CD4-positive, alpha-beta T cell (primary cell): ENCODE results near the gene TEDC2. TPM values are rescaled to one million over a fixed set of nuclear protein-coding genes. Genes with fewer than 3 reads are reported as not detected.

ENCODE experiments used
- ATAC-seq: fragments of 200-7000 bp; cut with Tn5 transposase; one replicate; pipeline ENCODE4 v1.10.0; 2022; ENCODE audit warnings: mild to moderate bottlenecking; ENCODE audit not compliant: poor library complexity
- CTCF ChIA-PET: fragments of 350-600 bp; sonication (Branson Sonifier 250); formaldehyde crosslinking; loops from one replicate; lab custom pipeline; 2021; ENCODE audit warnings: antibody characterized with exemption, inconsistent platforms; lab: Charles Lee
- POLR2A ChIA-PET: fragments of 350-600 bp; sonication (Branson Sonifier 250); formaldehyde crosslinking; loops from one replicate; lab custom pipeline; 2021; ENCODE audit warnings: antibody characterized with exemption, inconsistent platforms; lab: Charles Lee
- DNase-seq, 14 experiments: peaks; one replicate each; pipeline ENCODE4 v3.0.0-alpha.2; 2013 to 2020; ENCODE audit warnings: mixed read lengths in 2 of 14
- H3K27ac ChIP-seq, 2 donors: one replicate each; pipeline versions ENCODE4 v1.5.1 to v1.7.0; 2013; ENCODE audit warnings: low read length in 2 of 2, low read depth in 1 of 2, mild to moderate bottlenecking in 1 of 2
- H3K27me3 ChIP-seq, 2 experiments: 1 replicate in 1 of 2; 2 replicates in 1 of 2; pipeline versions ENCODE4 v1.6.1 to v1.7.0; 2013; ENCODE audit warnings: low read length in 2 of 2, control low read depth in 1 of 2, mild to moderate bottlenecking in 1 of 2, moderate library complexity in 1 of 2; ENCODE audit not compliant: insufficient read depth in 2 of 2, control insufficient read depth in 1 of 2
- H3K36me3 ChIP-seq: one replicate; pipeline ENCODE4 v1.6.1; 2013; ENCODE audit warnings: low read length, control low read depth; ENCODE audit not compliant: insufficient read depth
- H3K4me1 ChIP-seq: one replicate; pipeline ENCODE4 v1.6.1; 2013; ENCODE audit warnings: low read length, control low read depth; ENCODE audit not compliant: insufficient read depth
- H3K4me3 ChIP-seq: one replicate; pipeline ENCODE4 v1.5.1; 2013; ENCODE audit warnings: mild to moderate bottlenecking, low read length, moderate library complexity
- H3K9me3 ChIP-seq, 2 experiments: 1 replicate in 1 of 2; 2 replicates in 1 of 2; pipeline versions ENCODE4 v1.6.1 to v1.7.0; 2013; ENCODE audit warnings: low read length in 2 of 2, mild to moderate bottlenecking in 2 of 2, control low read depth in 1 of 2, moderate library complexity in 1 of 2; ENCODE audit not compliant: control insufficient read depth in 1 of 2, insufficient read depth in 1 of 2
- H3K27ac Mint-ChIP-seq: one replicate; pipeline ENCODE4 v1.8.0; 2020; ENCODE audit warnings: mixed read lengths
- H3K27me3 Mint-ChIP-seq: one replicate; pipeline ENCODE4 v1.8.0; 2021; ENCODE audit warnings: mixed read lengths
- H3K36me3 Mint-ChIP-seq: one replicate; pipeline ENCODE4 v1.8.0; 2021; ENCODE audit warnings: low read depth, mixed read lengths
- H3K4me1 Mint-ChIP-seq: one replicate; pipeline ENCODE4 v1.8.0; 2021; ENCODE audit warnings: low read depth, mixed read lengths
- H3K4me3 Mint-ChIP-seq: one replicate; pipeline ENCODE4 v1.8.0; 2020; ENCODE audit warnings: mild to moderate bottlenecking, mixed read lengths
- H3K9me3 Mint-ChIP-seq: one replicate; pipeline ENCODE4 v1.8.0; 2020; ENCODE audit warnings: mixed read lengths
- intact Hi-C, 2 experiments: fragments of 100-400 bp; cut with DNase I in 1 of 2; cut with micrococcal nuclease in 1 of 2; formaldehyde crosslinking; loops; one replicate each; pipeline versions ENCODE4 v1.15.1 to v1.9.0; 2023 to 2025; cut with DNase I, micrococcal nuclease
- total RNA-seq, 174 experiments: library from RNA in 2 of 174; stranded (reverse) in 2 of 174; gene quantifications; one replicate each; pipeline ENCODE4 v1.2.3 and lab custom pipeline; 2021 to 2026
- TF ChIP-seq, protein P1 (sequence below): fragments of 200-600 bp; IDR thresholded peaks from one replicate; pipeline ENCODE4 v1.8.0; 2022; ENCODE audit warnings: antibody characterized with exemption, mild to moderate bottlenecking

TEDC2 gene
- total RNA-seq, 2 experiments from 2014 or later: 0.17 to 0.27 TPM

- TF ChIP-seq, protein P1, sequence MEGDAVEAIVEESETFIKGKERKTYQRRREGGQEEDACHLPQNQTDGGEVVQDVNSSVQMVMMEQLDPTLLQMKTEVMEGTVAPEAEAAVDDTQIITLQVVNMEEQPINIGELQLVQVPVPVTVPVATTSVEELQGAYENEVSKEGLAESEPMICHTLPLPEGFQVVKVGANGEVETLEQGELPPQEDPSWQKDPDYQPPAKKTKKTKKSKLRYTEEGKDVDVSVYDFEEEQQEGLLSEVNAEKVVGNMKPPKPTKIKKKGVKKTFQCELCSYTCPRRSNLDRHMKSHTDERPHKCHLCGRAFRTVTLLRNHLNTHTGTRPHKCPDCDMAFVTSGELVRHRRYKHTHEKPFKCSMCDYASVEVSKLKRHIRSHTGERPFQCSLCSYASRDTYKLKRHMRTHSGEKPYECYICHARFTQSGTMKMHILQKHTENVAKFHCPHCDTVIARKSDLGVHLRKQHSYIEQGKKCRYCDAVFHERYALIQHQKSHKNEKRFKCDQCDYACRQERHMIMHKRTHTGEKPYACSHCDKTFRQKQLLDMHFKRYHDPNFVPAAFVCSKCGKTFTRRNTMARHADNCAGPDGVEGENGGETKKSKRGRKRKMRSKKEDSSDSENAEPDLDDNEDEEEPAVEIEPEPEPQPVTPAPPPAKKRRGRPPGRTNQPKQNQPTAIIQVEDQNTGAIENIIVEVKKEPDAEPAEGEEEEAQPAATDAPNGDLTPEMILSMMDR: no peak
- Mint-ChIP-seq H3K36me3 (no peaks in the 10 kb centered on the region), H3K4me1 (no peaks in the 10 kb centered on the region), H3K27ac (no peak overlapping the region), H3K27me3 (peaks cover 32% of the 10 kb centered on the region), H3K9me3 (no peaks in the 10 kb centered on the region), H3K4me3 (no peak overlapping the region)
- intact Hi-C loops: no loop called here
- CTCF ChIA-PET: interaction anchor here (0.6 kb wide), 1 partner anchor 1814 kb away, joined by 4 read pairs; no protein-coding TSS in a partner anchor
- Histone ChIP-seq H3K36me3 (no peaks in the 10 kb centered on the region), H3K27me3 (peaks cover 26 to 34% of the 10 kb centered on the region in 2 experiments), H3K4me3 (no peak overlapping the region), H3K27ac (no peak overlapping the region), H3K4me1 (peaks cover 18% of the 10 kb centered on the region), H3K9me3 (no peaks in the 10 kb centered on the region)
- ATAC-seq (no peak), DNase-seq (no peak)
- POLR2A ChIA-PET: no interaction called here
Observed at GRCh38 chr16:2465653-2466415, 5.9 kb downstream of the TEDC2 start.

DNA sequence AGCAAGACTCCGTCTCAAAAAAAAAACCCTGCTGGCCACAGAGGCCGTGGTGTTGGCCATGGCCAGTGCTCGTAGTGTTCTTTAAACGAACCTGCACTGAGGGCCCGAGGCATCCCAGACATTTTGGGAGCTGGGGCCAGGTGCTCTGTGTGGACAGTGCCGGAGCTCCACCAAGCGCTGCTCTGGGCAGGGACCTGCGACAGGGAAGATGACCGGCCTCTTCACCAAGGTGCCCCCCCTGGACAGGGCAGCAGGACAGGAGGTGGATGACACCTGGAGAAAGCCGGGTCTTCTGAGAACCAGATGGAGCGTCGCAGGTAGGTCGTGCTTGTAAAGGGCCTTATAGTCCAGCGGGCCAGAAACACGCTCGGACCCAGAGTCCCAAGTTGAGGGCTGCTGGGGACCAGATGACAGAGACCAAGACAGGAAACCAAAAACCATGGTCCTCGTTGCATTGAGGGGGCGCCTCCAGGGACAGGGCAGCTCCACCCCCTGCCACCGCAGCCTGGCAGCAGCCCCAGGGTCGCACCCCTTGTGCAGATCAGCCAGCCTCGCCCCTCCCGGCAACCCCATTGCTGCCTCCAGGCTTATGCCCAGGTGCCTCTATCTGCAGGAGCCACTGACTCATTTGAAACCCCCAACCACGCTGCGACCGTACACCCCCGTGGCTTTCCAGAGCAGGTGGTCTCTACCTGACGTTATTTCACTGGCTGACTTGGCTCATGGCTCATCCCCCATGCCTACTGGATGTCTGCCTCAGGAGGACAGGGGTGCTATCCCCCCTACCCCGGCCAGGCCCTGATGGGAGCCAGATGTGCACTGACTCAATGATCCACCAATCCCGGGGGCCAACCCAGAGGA lies 7.0 kb downstream of the TEDC2 start:
- Histone ChIP-seq H3K27ac (no peak overlapping the region), H3K36me3 (no peaks in the 10 kb centered on the region), H3K4me1 (peaks cover 21% of the 10 kb centered on the region), H3K27me3 (peaks cover 29 to 43% of the 10 kb centered on the region in 2 experiments), H3K9me3 (peaks cover 0 to 2% of the 10 kb centered on the region in 2 experiments), H3K4me3 (no peak overlapping the region)
- intact Hi-C loops: no loop called here
- Mint-ChIP-seq H3K4me3 (no peak overlapping the region), H3K27me3 (peaks cover 32% of the 10 kb centered on the region), H3K4me1 (no peaks in the 10 kb centered on the region), H3K27ac (no peak overlapping the region), H3K36me3 (no peaks in the 10 kb centered on the region), H3K9me3 (no peaks in the 10 kb centered on the region)
- POLR2A ChIA-PET: no interaction called here
- TF ChIP-seq, protein P1: no peak
- CTCF ChIA-PET: no interaction called here
- DNase-seq: no peak
- no peak for ATAC-seq

GRCh38 chr16:2467528-2468232 lies 7.8 kb downstream of the TEDC2 start:
- DNase-seq (no peak), ATAC-seq (peak; percentile 42)
- ChIA-PET POLR2A (no interaction called here), CTCF (interaction anchor here (0.6 kb wide), 1 partner anchor 1800 kb away, joined by 3 read pairs; no protein-coding TSS in a partner anchor)
- no peak overlapping the region for H3K4me3 ChIP-seq
- H3K27ac ChIP-seq: no peak overlapping the region
- Mint-ChIP-seq H3K9me3 (no peaks in the 10 kb centered on the region), H3K4me1 (no peaks in the 10 kb centered on the region), H3K27me3 (peaks cover 32% of the 10 kb centered on the region), H3K36me3 (no peaks in the 10 kb centered on the region), H3K4me3 (no peak overlapping the region), H3K27ac (no peak overlapping the region)
- no peaks in the 10 kb centered on the region for H3K36me3 ChIP-seq
- H3K4me1 ChIP-seq: peaks cover 28% of the 10 kb centered on the region
- intact Hi-C loops: no loop called here
- peaks cover 36 to 50% of the 10 kb centered on the region in 2 experiments for H3K27me3 ChIP-seq
- TF ChIP-seq, protein P1: no peak
- H3K9me3 ChIP-seq: peaks cover 0 to 8% of the 10 kb centered on the region in 2 experiments
